A673 (cell line): ENCODE data around the gene VAPA. TPM values are rescaled to one million over a fixed set of nuclear protein-coding genes. Genes with fewer than 3 reads are reported as not detected.

Experiments
- BruUV-seq: library from RNA; stranded (reverse); fragments of 400-500 nt; replicated peaks from 2 replicates; lab custom pipeline; 2021; lab: Mats Ljungman, UMichigan
- CTCF ChIA-PET: fragments of 300-600 bp; sonication (Branson Sonifier 250); formaldehyde crosslinking; loops from one replicate; lab custom pipeline; 2022; ENCODE audit warnings: antibody characterized with exemption; lab: Charles Lee
- POLR2A ChIA-PET: fragments of 300-600 bp; sonication (Branson Sonifier 250); formaldehyde crosslinking; loops from one replicate; lab custom pipeline; 2022; ENCODE audit warnings: antibody characterized with exemption; ENCODE audit not compliant: low non-redundant PET; lab: Charles Lee
- DNase-seq: peaks from one replicate; pipeline ENCODE4 v3.0.0-alpha.2; 2015; ENCODE audit warnings: low spot score
- H3K27ac ChIP-seq: fragments of 200-600 bp; sonication (generic); 2 replicates; pipeline ENCODE4 v1.5.1; 2016; ENCODE audit warnings: mixed run types, low read depth, mild to moderate bottlenecking, mixed read lengths, antibody characterized with exemption, low read length; ENCODE audit not compliant: poor library complexity, severe bottlenecking
- H3K27me3 ChIP-seq: fragments of 200-600 bp; sonication (generic); replicated peaks from 2 replicates; pipeline ENCODE4 v1.6.1; 2017; ENCODE audit warnings: mixed run types, low read depth, mild to moderate bottlenecking, mixed read lengths, antibody characterized with exemption, low read length; ENCODE audit not compliant: insufficient read depth, poor library complexity
- H3K36me3 ChIP-seq: fragments of 200-600 bp; sonication (generic); 2 replicates; pipeline ENCODE4 v1.6.1; 2016; ENCODE audit warnings: mixed run types, mild to moderate bottlenecking, mixed read lengths, antibody characterized with exemption, low read length; ENCODE audit not compliant: insufficient read depth, poor library complexity, severe bottlenecking
- H3K4me1 ChIP-seq: fragments of 200-600 bp; sonication (generic); 2 replicates; pipeline ENCODE4 v1.6.1; 2017; ENCODE audit warnings: mixed run types, mild to moderate bottlenecking, mixed read lengths, antibody characterized with exemption, low read length; ENCODE audit not compliant: insufficient read depth, poor library complexity, severe bottlenecking
- H3K4me3 ChIP-seq: fragments of 200-600 bp; sonication (generic); 2 replicates; pipeline ENCODE4 v1.5.1; 2016; ENCODE audit warnings: low read depth, mixed run types, mild to moderate bottlenecking, mixed read lengths, low read length; ENCODE audit not compliant: poor library complexity, severe bottlenecking
- H3K9me3 ChIP-seq: fragments of 200-600 bp; sonication (generic); 2 replicates; pipeline ENCODE4 v1.6.1; 2016; ENCODE audit warnings: mixed run types, low read depth, mild to moderate bottlenecking, mixed read lengths, antibody characterized with exemption, low read length; ENCODE audit not compliant: poor library complexity, severe bottlenecking
- EZH2 ChIP-seq: fragments of 200-600 bp; sonication (generic); IDR thresholded peaks from 2 replicates; pipeline ENCODE4 v1.6.1; 2017; ENCODE audit warnings: borderline replicate concordance, low read depth, mild to moderate bottlenecking, mixed read lengths, antibody characterized with exemption, low read length; ENCODE audit not compliant: poor library complexity, severe bottlenecking
- intact Hi-C: fragments of 100-400 bp; cut with micrococcal nuclease; formaldehyde crosslinking; loops from one replicate; pipeline ENCODE4 v1.10.0; 2022; ENCODE audit not compliant: unreplicated experiment
- total RNA-seq: library from RNA; stranded (reverse); gene quantifications from 2 replicates; pipeline ENCODE4 v1.2.3, GENCODE V29; 2021
- TF ChIP-seq, protein P1 (sequence below): fragments of 300-800, 200-600 bp; sonication (generic); conservative IDR thresholded peaks from 2 replicates; pipeline ENCODE4 v1.5.1; 2017; ENCODE audit warnings: low read depth, mild to moderate bottlenecking, antibody characterized with exemption, low read length, moderate library complexity, mixed read lengths

Gene VAPA
- total RNA-seq, 1 experiment from 2014 or later: 185 TPM

DNA sequence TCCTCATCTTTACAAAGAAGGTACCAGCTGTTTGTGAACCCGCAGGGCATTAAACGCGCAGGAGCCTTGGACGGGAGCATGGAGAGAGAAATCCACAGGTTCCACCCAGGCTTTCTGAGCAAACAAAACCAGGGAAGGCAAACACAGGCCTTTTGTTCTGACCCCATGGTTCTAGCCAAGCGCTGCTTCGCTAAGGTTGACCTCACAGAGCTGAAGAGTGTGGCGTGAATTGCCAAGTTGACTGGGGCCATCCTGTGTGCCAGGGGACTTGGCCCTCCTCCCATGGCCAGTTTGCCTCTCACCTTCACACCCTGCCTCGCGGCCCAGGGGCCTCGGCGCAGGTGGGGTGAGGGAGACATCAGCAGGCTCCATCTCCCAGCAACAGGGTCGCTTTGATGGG lies 74.1 kb downstream of the VAPA start:
- no peaks in the 10 kb centered on the region for H3K4me1 ChIP-seq
- no TSS peak for BruUV-seq
- ChIA-PET POLR2A (no interaction called here), CTCF (no interaction called here)
- H3K9me3 ChIP-seq: no peaks in the 10 kb centered on the region
- H3K4me3 ChIP-seq: no peak overlapping the region
- H3K27me3 ChIP-seq: no peaks in the 10 kb centered on the region
- no peak for TF ChIP-seq EZH2
- TF ChIP-seq, protein P1, sequence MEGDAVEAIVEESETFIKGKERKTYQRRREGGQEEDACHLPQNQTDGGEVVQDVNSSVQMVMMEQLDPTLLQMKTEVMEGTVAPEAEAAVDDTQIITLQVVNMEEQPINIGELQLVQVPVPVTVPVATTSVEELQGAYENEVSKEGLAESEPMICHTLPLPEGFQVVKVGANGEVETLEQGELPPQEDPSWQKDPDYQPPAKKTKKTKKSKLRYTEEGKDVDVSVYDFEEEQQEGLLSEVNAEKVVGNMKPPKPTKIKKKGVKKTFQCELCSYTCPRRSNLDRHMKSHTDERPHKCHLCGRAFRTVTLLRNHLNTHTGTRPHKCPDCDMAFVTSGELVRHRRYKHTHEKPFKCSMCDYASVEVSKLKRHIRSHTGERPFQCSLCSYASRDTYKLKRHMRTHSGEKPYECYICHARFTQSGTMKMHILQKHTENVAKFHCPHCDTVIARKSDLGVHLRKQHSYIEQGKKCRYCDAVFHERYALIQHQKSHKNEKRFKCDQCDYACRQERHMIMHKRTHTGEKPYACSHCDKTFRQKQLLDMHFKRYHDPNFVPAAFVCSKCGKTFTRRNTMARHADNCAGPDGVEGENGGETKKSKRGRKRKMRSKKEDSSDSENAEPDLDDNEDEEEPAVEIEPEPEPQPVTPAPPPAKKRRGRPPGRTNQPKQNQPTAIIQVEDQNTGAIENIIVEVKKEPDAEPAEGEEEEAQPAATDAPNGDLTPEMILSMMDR: no peak
- DNase-seq: no peak
- H3K36me3 ChIP-seq: no peaks in the 10 kb centered on the region
- H3K27ac ChIP-seq: no peak overlapping the region
- intact Hi-C loops: no loop called here

DNA sequence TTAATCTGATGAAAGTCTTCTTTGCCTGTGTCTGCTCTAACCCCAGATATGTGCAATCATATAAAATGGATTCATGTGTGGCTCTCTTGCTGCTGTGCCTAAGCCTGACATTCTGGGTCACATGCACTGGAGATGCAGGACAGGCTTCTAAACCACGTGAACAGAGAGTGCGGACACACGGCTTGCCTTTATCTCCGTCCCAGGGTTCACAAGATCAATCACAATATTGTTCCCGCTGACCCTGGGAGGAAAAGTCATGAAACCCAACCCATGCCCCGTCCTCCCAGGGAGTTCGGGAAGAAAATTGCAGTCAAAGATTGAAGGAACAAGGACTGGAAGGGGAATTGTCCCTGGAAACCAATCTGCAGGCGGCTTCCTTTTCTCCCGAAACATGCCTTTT lies 74.8 kb downstream of the VAPA start:
- H3K4me1 ChIP-seq: no peaks in the 10 kb centered on the region
- DNase-seq: no peak
- no peak overlapping the region for H3K4me3 ChIP-seq
- intact Hi-C loops: no loop called here
- no TSS peak for BruUV-seq
- H3K27ac ChIP-seq: no peak overlapping the region
- ChIA-PET CTCF (no interaction called here), POLR2A (no interaction called here)
- no peak for TF ChIP-seq EZH2
- TF ChIP-seq, protein P1: no peak
- H3K27me3 ChIP-seq: no peaks in the 10 kb centered on the region
- H3K36me3 ChIP-seq: no peaks in the 10 kb centered on the region
- H3K9me3 ChIP-seq: no peaks in the 10 kb centered on the region

DNA sequence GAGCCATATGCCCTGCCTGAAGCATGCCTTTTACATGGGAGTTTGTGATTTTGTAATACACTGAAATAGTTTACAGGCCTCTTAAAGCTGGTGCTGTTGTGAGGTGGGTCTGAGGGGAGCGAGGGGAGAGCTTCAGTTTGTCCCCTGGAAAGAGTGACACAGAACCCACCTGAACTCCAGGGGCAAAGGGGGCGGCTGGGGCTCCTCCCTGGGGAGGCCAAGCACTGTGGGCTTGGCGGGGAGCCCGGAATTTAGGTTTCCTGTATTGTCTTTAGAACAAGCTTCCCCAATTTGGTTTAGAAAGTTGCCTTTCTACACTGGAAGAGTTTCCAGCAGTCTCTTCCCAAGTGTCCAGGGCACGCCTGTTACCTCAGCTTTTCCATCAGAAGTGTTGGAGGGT lies 75.7 kb downstream of the VAPA start:
- H3K36me3 ChIP-seq: no peaks in the 10 kb centered on the region
- CTCF ChIA-PET: no interaction called here
- H3K9me3 ChIP-seq: no peaks in the 10 kb centered on the region
- H3K4me3 ChIP-seq: no peak overlapping the region
- intact Hi-C loops: no loop called here
- TF ChIP-seq, protein P1: no peak
- no peak for TF ChIP-seq EZH2
- no peaks in the 10 kb centered on the region for H3K27me3 ChIP-seq
- no peak for DNase-seq
- no peak overlapping the region for H3K27ac ChIP-seq
- BruUV-seq: no TSS peak
- H3K4me1 ChIP-seq: peaks cover 5% of the 10 kb centered on the region
- POLR2A ChIA-PET: no interaction called here
